Measurements from ENCODE around the gene TAAR5. TPM values are rescaled to one million over a fixed set of nuclear protein-coding genes. Genes with fewer than 3 reads are reported as not detected.

TAAR5 gene
- total RNA-seq, 2 donors from 2014 or later = not detected

DNA sequence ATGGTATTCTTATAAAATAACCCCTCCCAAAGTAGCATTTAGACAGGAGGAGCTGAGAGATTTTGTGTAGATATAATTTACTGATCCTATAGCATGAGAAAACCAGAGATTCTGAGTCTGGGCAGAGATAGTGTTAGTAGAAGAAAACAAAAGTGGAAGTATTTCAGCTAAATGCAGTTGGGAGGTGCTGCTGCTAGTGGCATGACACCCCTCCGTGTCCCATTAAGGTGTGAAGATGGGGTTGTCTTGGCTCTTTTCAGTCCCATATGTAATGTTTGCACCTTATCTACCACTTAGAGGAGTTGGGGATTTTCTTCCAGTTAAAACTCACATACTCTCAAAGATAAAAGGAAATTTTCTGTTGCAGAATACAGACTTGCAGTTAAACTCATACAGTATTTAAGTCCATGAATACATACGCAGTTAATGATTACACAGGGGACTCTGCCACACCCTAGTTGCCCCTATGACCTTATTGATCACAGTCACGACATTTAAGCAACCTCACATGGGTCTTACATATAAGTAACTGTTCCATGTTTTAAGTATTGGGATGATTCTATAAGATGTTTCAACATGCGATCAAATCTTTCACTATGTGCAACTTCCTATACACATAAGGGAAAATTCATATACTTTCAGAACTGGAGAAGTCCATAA is 23.0 kb upstream of the TAAR5 start:
- no peak overlapping the region for H3K27ac Mint-ChIP-seq
- H3K9ac ChIP-seq (ENCODE audit: extremely low read depth, low read length, poor library complexity, severe bottlenecking) = no peak overlapping the region
- WGBS, 2 experiments (ENCODE audit: insufficient coverage in 1 of 2, insufficient read length in 1 of 2) = 77 to 100% methylated on average over 1 to 2 of the region's 4 CpGs
- H3K36me3 Mint-ChIP-seq (ENCODE audit: low read depth) = no peaks in the 10 kb centered on the region
- no peak for DNase-seq
- no peaks in the 10 kb centered on the region for H3K9me3 Mint-ChIP-seq
- no peaks in the 10 kb centered on the region for H3K36me3 ChIP-seq (ENCODE audit: control insufficient read depth, insufficient read depth, low read length)
- no peak overlapping the region for H3K4me3 ChIP-seq (ENCODE audit: low read length)
- no peak overlapping the region for H3K27ac ChIP-seq (ENCODE audit: low read depth, low read length)
- H3K9me3 ChIP-seq (ENCODE audit: control insufficient read depth, low read length) = no peaks in the 10 kb centered on the region
- H3K27me3 Mint-ChIP-seq (ENCODE audit: insufficient read depth) = peaks cover 10% of the 10 kb centered on the region
- H3K4me1 ChIP-seq (ENCODE audit: control insufficient read depth, insufficient read depth, low read length) = no peaks in the 10 kb centered on the region
- no peaks in the 10 kb centered on the region for H3K27me3 ChIP-seq (ENCODE audit: control insufficient read depth, insufficient read depth, low read length, poor library complexity, severe bottlenecking)
- peaks cover 6% of the 10 kb centered on the region for H3K4me1 Mint-ChIP-seq
- no peak overlapping the region for H3K4me3 Mint-ChIP-seq
- TF ChIP-seq, protein P1, sequence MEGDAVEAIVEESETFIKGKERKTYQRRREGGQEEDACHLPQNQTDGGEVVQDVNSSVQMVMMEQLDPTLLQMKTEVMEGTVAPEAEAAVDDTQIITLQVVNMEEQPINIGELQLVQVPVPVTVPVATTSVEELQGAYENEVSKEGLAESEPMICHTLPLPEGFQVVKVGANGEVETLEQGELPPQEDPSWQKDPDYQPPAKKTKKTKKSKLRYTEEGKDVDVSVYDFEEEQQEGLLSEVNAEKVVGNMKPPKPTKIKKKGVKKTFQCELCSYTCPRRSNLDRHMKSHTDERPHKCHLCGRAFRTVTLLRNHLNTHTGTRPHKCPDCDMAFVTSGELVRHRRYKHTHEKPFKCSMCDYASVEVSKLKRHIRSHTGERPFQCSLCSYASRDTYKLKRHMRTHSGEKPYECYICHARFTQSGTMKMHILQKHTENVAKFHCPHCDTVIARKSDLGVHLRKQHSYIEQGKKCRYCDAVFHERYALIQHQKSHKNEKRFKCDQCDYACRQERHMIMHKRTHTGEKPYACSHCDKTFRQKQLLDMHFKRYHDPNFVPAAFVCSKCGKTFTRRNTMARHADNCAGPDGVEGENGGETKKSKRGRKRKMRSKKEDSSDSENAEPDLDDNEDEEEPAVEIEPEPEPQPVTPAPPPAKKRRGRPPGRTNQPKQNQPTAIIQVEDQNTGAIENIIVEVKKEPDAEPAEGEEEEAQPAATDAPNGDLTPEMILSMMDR (conservative IDR thresholded peaks at IDR 0.05) = no peak

DNA sequence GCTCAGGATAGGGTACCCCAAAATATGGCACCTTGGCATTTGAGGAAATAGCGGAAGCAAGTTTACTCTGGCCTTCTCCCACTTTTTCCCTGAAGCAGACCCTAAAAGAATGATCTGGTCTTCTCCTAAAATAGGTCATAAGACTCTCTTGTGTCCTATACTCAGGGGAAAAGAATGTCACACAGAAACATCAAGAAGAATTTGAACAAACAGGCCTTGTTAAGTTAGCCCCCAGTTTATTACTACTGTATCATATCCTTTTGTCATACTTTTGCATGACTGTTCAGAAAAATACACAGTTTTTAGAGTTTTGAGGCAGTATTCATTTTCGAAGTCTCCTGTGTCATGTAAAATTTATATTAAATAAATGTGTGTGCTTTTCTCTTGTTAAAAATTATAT is 22.1 kb upstream of the TAAR5 start:
- Histone ChIP-seq H3K4me1 (ENCODE audit: control insufficient read depth, insufficient read depth, low read length) (no peaks in the 10 kb centered on the region), H3K36me3 (ENCODE audit: control insufficient read depth, insufficient read depth, low read length) (no peaks in the 10 kb centered on the region), H3K27ac (ENCODE audit: low read depth, low read length) (no peak overlapping the region), H3K27me3 (ENCODE audit: control insufficient read depth, insufficient read depth, low read length, poor library complexity, severe bottlenecking) (no peaks in the 10 kb centered on the region), H3K9ac (ENCODE audit: extremely low read depth, low read length, poor library complexity, severe bottlenecking) (no peak overlapping the region), H3K4me3 (ENCODE audit: low read length) (no peak overlapping the region), H3K9me3 (ENCODE audit: control insufficient read depth, low read length) (no peaks in the 10 kb centered on the region)
- peaks cover 6% of the 10 kb centered on the region for H3K4me1 Mint-ChIP-seq
- H3K4me3 Mint-ChIP-seq = no peak overlapping the region
- H3K36me3 Mint-ChIP-seq (ENCODE audit: low read depth) = no peaks in the 10 kb centered on the region
- peaks cover 5% of the 10 kb centered on the region for H3K27me3 Mint-ChIP-seq (ENCODE audit: insufficient read depth)
- no peaks in the 10 kb centered on the region for H3K9me3 Mint-ChIP-seq
- H3K27ac Mint-ChIP-seq = no peak overlapping the region
- no peak for DNase-seq
- 98 to 100% methylated on average over 1 to 2 of the region's 2 CpGs for WGBS, 2 experiments (ENCODE audit: insufficient coverage in 1 of 2, insufficient read length in 1 of 2)
- TF ChIP-seq, protein P1 (conservative IDR thresholded peaks at IDR 0.05) = no peak

DNA sequence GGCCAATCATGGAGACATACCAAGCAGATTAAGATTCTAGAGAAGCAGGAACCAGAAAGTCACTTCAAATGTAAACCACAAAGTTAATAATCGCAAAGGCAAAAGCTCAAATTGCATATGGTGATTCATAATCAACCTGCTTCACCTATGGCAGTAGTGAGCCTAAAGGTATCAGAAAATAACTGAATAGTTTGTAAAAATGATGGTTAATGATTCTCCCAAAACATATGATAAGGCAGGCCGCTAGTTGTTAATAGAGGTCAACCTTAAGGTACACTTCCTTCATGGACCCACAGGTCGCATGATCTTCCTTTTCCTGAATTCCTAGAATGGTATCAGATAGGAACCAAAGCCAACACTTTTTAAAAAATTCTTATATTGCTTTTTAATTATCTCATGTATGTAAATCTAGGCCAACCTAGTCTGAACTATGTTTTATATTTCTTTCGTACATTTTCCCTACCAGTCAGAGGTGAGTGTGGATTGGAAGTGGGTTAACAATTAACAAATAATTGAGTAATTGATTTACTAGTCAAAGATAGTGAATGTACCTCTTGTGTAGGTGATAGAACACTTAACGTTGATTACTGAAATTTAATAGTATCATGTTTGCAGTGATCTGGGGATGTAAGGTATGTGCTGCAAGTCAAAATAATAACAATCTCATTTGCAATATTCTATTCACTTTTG is 18.1 kb upstream of the TAAR5 start:
- TF ChIP-seq, protein P1 (conservative IDR thresholded peaks at IDR 0.05) = no peak
- H3K36me3 Mint-ChIP-seq (ENCODE audit: low read depth) = no peaks in the 10 kb centered on the region
- H3K4me3 Mint-ChIP-seq = no peak overlapping the region
- H3K4me1 Mint-ChIP-seq = peaks cover 4% of the 10 kb centered on the region
- H3K27ac ChIP-seq (ENCODE audit: low read depth, low read length) = no peak overlapping the region
- WGBS, 2 experiments (ENCODE audit: insufficient coverage in 1 of 2, insufficient read length in 1 of 2) = 60 to 94% methylated on average over 1 to 5 of the region's 5 CpGs
- peaks cover 2% of the 10 kb centered on the region for H3K9me3 Mint-ChIP-seq
- no peak overlapping the region for H3K4me3 ChIP-seq (ENCODE audit: low read length)
- no peaks in the 10 kb centered on the region for H3K4me1 ChIP-seq (ENCODE audit: control insufficient read depth, insufficient read depth, low read length)
- peaks cover 1% of the 10 kb centered on the region for H3K27me3 Mint-ChIP-seq (ENCODE audit: insufficient read depth)
- no peak overlapping the region for H3K27ac Mint-ChIP-seq
- no peaks in the 10 kb centered on the region for H3K27me3 ChIP-seq (ENCODE audit: control insufficient read depth, insufficient read depth, low read length, poor library complexity, severe bottlenecking)
- H3K9me3 ChIP-seq (ENCODE audit: control insufficient read depth, low read length) = no peaks in the 10 kb centered on the region
- no peaks in the 10 kb centered on the region for H3K36me3 ChIP-seq (ENCODE audit: control insufficient read depth, insufficient read depth, low read length)
- H3K9ac ChIP-seq (ENCODE audit: extremely low read depth, low read length, poor library complexity, severe bottlenecking) = no peak overlapping the region
- no peak for DNase-seq
